Measurements from ENCODE around the gene CCDC85A. TPM values are rescaled to one million over a fixed set of nuclear protein-coding genes. Genes with fewer than 3 reads are reported as not detected.

The CCDC85A gene
- total RNA-seq, 1 experiment from 2014 or later = not detected

- DNase-seq (ENCODE audit: low spot score) = no peak
- in situ Hi-C loops (cut with HindIII; ENCODE audit: low sequenced_read_pairs) = no loop called here
Measured at GRCh38 chr2:56230156-56230555, 46.4 kb downstream of the CCDC85A start.

DNA sequence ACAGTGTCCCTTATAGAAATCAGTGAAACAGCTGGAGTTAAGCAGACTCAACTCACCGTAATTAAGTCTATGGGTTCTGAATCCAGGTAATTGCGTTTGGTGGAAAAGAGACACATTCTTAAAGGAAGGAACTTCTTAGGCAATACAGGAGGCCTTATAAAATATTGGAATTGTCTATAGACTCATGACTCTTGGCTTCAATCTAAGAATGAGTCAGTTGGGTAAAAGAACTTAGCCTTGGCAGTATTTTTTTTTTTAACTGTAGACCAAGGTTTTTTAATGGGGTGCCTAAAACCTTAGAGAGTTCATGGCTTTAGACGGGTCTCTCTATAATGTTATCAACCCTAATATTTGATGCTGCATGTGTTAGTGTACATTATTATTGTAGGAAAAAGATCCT lies 47.6 kb downstream of the CCDC85A start:
- no peak for DNase-seq (ENCODE audit: low spot score)
- in situ Hi-C loops (cut with HindIII; ENCODE audit: low sequenced_read_pairs) = no loop called here

GRCh38 chr2:56232912-56233311 lies 49.1 kb downstream of the CCDC85A start:
- DNase-seq (ENCODE audit: low spot score) = no peak
- in situ Hi-C loops (cut with HindIII; ENCODE audit: low sequenced_read_pairs) = no loop called here

- in situ Hi-C loops (cut with HindIII; ENCODE audit: low sequenced_read_pairs) = no loop called here
- no peak for DNase-seq (ENCODE audit: low spot score)
Measured at GRCh38 chr2:56234241-56234640, 50.5 kb downstream of the CCDC85A start.

DNA sequence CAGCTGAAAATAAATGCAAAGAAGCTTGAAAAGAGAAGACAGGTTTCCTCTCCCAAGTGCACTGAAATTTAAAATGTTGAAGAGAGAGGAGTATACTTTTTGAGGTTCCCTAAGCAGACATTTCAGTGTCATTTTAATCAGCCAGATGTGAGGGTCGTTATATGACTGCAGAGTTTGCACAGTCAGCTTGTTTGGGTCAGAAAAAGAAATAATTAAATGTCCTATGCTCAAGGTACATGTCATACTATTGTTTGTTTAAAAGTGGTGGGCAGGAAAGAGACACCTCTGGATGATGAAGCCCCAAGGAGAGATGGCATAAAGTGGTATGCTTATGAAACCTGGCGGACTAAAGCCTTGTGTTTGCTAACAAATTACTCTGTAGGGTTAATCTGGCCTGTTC lies 55.2 kb downstream of the CCDC85A start:
- no peak for DNase-seq (ENCODE audit: low spot score)
- in situ Hi-C loops (cut with HindIII; ENCODE audit: low sequenced_read_pairs) = no loop called here

DNA sequence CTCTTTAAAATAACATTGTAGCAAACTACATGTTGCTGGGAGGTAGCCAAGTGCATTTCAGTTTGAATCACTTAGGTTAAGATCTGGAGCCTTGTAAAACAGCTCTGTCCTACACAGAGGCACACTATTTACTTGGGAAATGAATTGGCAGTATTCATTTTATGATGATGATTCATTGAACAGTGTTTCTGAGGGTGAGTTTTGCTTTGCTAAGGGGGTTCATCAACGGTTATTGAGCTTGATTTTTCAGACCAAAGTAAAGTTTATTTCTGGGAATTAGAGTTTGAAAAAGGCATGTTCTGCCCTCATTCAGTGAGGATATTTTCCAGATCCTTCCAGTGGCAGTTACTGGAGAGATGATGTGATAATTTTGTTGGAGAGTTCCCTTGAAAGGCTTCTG lies 55.6 kb downstream of the CCDC85A start:
- DNase-seq (ENCODE audit: low spot score) = no peak
- in situ Hi-C loops (cut with HindIII; ENCODE audit: low sequenced_read_pairs) = no loop called here

GRCh38 chr2:56240210-56240609 lies 56.4 kb downstream of the CCDC85A start:
- DNase-seq (ENCODE audit: low spot score) = no peak
- in situ Hi-C loops (cut with HindIII; ENCODE audit: low sequenced_read_pairs) = no loop called here

DNA sequence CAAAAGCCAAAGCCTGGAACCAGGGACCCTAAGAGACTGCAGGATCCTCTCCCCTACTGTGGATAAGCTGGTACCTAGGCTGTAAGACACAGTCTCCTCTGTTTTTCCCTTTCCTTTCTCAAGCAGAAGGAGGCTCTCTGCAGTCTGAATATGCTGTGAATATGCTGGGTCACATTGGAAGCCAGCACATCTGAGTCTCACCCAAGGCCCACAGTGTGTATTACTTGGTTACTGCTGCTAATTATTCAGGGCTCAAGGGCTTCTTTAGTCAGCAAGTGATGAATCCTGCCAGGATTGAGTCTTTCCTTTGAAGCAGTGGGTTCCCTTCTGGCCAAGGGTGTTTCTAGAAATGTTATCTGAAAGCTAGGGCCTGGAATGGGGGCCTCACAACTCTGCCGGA lies 60.7 kb downstream of the CCDC85A start:
- DNase-seq (ENCODE audit: low spot score) = no peak
- in situ Hi-C loops (cut with HindIII; ENCODE audit: low sequenced_read_pairs) = no loop called here

DNA sequence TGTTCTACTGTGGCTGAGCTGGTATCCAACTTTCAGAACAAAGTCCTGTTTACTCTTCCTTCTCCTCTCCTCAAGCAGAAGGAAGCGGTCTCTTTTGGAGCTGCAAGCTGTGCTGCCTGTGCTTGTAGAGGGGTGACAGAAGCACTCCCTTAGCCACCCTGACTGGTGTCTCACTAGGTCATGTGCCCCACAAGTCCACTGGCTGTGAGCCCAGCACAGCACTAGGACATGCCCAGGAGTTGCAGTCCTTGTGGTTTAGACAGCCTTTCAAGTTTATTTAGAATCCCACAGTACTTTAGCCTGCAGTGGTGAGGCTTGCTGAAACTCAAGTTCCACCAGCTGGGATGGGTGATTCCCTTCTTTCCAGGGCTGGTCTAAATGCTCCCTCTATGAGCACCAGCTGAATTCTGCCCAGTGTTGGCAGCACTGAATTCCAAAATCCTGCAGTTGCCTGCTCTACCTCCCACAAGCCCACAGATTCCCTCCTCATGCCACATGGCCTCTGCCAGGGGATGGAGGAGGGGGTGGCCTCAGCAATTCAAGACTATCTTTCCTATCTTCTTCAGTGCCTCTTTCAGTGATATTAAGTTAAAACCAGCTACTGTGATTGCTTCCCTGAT lies 61.2 kb downstream of the CCDC85A start:
- in situ Hi-C loops (cut with HindIII; ENCODE audit: low sequenced_read_pairs) = no loop called here
- no peak for DNase-seq (ENCODE audit: low spot score)

DNA sequence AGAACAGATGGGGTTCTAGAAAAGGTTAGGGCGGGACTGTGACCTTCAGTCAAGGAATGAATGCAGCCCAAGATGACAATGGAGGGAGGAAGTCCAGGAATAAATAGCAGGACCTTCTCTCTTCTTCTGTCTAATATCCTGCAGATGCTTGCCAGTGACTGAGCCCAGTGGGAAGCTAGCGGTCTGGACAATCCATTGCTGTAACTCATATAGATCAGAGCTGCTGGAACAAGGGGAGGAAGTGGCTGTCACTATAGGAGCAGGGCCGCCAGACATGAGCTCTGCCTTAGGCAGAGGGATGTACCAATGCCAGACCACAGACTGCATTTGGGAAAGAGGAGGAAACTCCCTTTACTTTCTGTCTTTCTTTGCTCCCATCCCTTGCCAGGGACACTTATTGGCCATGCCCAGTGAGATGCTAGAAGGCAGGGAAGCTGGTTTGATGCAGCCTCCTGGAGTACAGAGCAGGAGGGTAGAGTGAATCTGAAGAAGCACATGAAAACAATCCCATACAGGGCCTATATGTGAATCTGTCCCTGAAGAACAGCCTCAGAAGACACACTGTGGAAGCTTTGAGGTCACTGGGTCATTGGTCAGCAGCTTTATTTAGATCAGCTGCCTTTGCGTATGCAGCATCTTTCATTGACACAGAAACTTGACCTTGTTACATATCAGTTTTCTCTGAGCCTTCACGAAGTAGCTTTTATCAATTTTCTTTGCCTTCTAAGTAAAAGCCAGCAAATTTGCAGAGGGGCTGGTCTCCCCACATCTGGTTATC lies 65.4 kb downstream of the CCDC85A start:
- in situ Hi-C loops (cut with HindIII; ENCODE audit: low sequenced_read_pairs) = no loop called here
- no peak for DNase-seq (ENCODE audit: low spot score)

DNA sequence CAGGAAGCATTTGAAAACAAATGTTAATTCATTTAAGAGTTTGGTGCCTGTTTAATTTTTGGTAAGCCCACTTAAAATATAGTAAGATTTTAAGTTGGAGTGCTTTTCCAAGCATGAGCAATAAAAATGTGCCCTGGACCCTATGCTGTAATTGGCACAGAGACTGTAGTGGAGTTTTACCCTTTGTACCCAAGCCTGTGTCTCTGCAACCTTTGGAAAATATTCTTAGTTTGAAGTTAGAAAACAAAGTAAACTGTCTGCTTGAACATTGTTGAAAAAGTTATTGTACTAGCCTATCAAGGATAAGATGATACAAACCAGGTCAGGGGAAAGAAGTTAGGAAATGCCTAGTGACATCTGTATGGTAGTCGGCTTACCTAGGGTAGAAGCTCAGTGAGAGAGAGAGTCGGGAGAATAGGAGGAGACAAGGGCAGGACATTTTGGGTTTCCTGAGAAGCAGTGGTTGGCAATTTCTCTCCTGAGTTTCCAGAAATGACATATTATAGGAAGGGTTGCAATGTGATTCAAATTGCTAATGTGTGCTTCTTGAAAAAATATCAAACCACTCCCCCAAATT lies 66.5 kb downstream of the CCDC85A start:
- DNase-seq (ENCODE audit: low spot score) = no peak
- in situ Hi-C loops (cut with HindIII; ENCODE audit: low sequenced_read_pairs) = no loop called here

DNA sequence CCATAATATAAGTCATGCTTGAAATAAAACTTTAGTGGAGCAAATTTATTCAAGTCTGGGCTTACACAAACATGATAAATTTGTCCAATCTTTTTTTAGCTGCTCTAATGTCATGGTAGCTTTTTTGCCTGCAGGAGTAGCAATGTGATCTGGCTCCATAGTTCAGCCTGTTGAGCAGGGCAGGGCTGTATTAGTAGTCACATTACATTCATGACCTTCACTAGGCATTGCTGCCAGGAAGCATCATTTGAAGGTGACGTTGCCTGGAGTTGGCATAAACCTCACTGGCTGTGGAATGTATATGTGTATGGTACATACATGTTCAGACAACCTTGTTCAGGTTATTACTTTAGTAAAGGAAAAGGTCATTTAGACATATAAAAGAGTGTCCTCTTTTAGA lies 76.6 kb downstream of the CCDC85A start:
- in situ Hi-C loops (cut with HindIII; ENCODE audit: low sequenced_read_pairs) = no loop called here
- DNase-seq (ENCODE audit: low spot score) = no peak

GRCh38 chr2:56262241-56262640 lies 78.5 kb downstream of the CCDC85A start:
- in situ Hi-C loops (cut with HindIII; ENCODE audit: low sequenced_read_pairs) = no loop called here
- no peak for DNase-seq (ENCODE audit: low spot score)

GRCh38 chr2:56263876-56264275 lies 80.1 kb downstream of the CCDC85A start:
- in situ Hi-C loops (cut with HindIII; ENCODE audit: low sequenced_read_pairs) = no loop called here

GRCh38 chr2:56266761-56267414 lies 83.1 kb downstream of the CCDC85A start:
- peak; percentile 98 for DNase-seq (ENCODE audit: low spot score)
- in situ Hi-C loops (cut with HindIII; ENCODE audit: low sequenced_read_pairs) = no loop called here

More at GRCh38 chr2:56263876-56264275, 80.1 kb downstream of the CCDC85A start:
- DNase-seq (ENCODE audit: low spot score) = no peak

DNA sequence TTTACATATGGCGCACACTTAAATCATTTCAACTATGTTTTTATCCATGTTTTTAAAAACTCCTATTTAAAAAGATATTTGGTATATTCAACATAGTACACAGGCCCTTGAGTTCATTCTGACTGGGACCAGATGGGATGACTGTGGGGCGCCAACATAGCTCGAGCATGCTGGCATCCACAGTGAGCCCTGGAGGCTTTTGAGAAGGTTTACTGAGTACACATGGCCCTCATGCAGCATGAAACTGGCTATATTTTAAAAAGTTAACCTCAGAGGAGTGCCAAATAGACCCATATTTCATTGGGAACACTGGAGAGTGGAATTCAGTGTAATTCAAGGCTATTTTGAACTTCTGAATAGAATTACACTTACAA lies 83.6 kb downstream of the CCDC85A start:
- peak; percentile 97 for DNase-seq (ENCODE audit: low spot score)
- in situ Hi-C loops (cut with HindIII; ENCODE audit: low sequenced_read_pairs) = no loop called here

DNA sequence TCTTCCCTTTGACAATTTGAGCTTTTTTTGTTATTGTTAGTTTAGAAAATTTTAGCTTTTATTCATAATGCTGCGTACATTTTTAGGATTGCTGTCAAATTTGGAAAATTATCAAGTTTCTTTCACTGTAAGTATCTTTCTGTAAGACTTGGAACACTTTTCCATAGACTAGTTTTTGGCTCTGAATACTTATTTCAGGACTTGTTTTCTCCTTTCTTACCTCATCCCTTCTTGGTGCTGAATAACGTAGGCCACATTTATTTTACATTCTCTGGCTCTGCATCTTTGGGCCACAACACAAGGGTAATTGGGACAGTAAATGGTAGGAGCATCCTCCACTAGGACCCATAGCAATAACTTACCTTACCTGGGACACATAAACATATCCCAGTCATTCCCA lies 85.1 kb downstream of the CCDC85A start:
- no peak for DNase-seq (ENCODE audit: low spot score)
- in situ Hi-C loops (cut with HindIII; ENCODE audit: low sequenced_read_pairs) = no loop called here

- in situ Hi-C loops (cut with HindIII; ENCODE audit: low sequenced_read_pairs) = no loop called here
- no peak for DNase-seq (ENCODE audit: low spot score)
Measured at GRCh38 chr2:56271275-56271674, 87.5 kb downstream of the CCDC85A start.

GRCh38 chr2:56285224-56285623 lies 101.4 kb downstream of the CCDC85A start:
- in situ Hi-C loops (cut with HindIII; ENCODE audit: low sequenced_read_pairs) = no loop called here
- DNase-seq (ENCODE audit: low spot score) = no peak

DNA sequence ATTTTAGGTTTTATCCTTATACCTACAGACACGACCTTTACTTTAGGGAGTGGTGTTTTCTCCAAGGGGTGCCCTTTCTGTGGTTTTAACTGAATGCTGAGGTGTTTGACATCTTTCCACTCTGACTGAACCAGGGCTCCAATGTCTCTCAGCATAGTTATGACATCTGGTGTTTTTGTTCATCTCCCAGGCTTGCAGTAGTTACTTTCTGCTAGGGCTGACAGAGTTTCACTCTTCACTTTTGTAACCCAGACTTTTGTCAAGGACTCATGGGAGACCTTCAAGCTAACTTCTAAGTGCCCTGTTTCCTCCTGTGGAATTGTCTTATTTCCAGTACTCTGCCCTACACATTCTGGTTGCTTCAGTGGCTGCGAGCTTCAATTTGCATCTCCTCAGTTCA lies 103.1 kb downstream of the CCDC85A start:
- no peak for DNase-seq (ENCODE audit: low spot score)
- in situ Hi-C loops (cut with HindIII; ENCODE audit: low sequenced_read_pairs) = no loop called here

Data from G401 (cell line).